Umbilical cord (tissue), 2 donors: ENCODE measurements around the gene RPS6KA2. TPM values are rescaled to one million over a fixed set of nuclear protein-coding genes. Genes with fewer than 3 reads are reported as not detected.
A peak's percentile ranks its signal among the peaks of the same experiment; 100 is the strongest.
"Not testable (repeated sequence)": the region's sequence is repeated elsewhere in the genome, so short reads cannot be mapped to it uniquely, and the experiment has no call there.

Source experiments
- DNase-seq: peaks from one replicate; pipeline ENCODE4 v3.0.0-alpha.2; 2015; ENCODE audit warnings: low spot score
- total RNA-seq: library from RNA; depleted of rRNA; stranded (reverse); fragments of >200 nt; gene quantifications from one replicate; pipeline ENCODE4 v1.2.3, GENCODE V29; 2014; ENCODE audit warnings: low replicate concordance; ENCODE audit not compliant: insufficient read depth

The RPS6KA2 gene
- total RNA-seq, 1 donor from 2014 or later, result 10.1 TPM

- DNase-seq, result no peak
These were observed 72.0 kb downstream of the RPS6KA2 start for GRCh38 chr6:166555086-166555485.

- no peak for DNase-seq
These were observed 72.7 kb downstream of the RPS6KA2 start for GRCh38 chr6:166554316-166554715.

- peak; percentile 46 for DNase-seq
These were observed 73.3 kb downstream of the RPS6KA2 start for GRCh38 chr6:166553563-166554271.

- DNase-seq, result no peak
These were observed 74.5 kb downstream of the RPS6KA2 start for GRCh38 chr6:166552600-166552999.

GRCh38 chr6:166551754-166552495 lies 75.1 kb downstream of the RPS6KA2 start:
- no peak for DNase-seq

- no peak for DNase-seq
These were observed 80.4 kb downstream of the RPS6KA2 start for GRCh38 chr6:166546653-166547052.

GRCh38 chr6:166545156-166546034 lies 81.7 kb downstream of the RPS6KA2 start:
- DNase-seq, result no peak

- DNase-seq, result no peak
These were observed 82.8 kb downstream of the RPS6KA2 start for GRCh38 chr6:166544296-166544605.

GRCh38 chr6:166543603-166544295 lies 83.3 kb downstream of the RPS6KA2 start:
- no peak for DNase-seq

GRCh38 chr6:166542580-166542912 lies 84.5 kb downstream of the RPS6KA2 start:
- no peak for DNase-seq

GRCh38 chr6:166541876-166542579 lies 85.0 kb downstream of the RPS6KA2 start:
- no peak for DNase-seq

GRCh38 chr6:166541366-166541765 lies 85.7 kb downstream of the RPS6KA2 start:
- no peak for DNase-seq

- no peak for DNase-seq
These were observed 86.3 kb downstream of the RPS6KA2 start for GRCh38 chr6:166540631-166541331.

- DNase-seq, result no peak
These were observed 87.5 kb downstream of the RPS6KA2 start for GRCh38 chr6:166539543-166539942.

- DNase-seq, result not testable (repeated sequence)
These were observed 88.1 kb downstream of the RPS6KA2 start for GRCh38 chr6:166539011-166539385.

GRCh38 chr6:166538297-166539010 lies 88.6 kb downstream of the RPS6KA2 start:
- DNase-seq, result no peak

- DNase-seq, result no peak
These were observed 92.2 kb downstream of the RPS6KA2 start for GRCh38 chr6:166534658-166535406.

GRCh38 chr6:166533205-166533824 lies 93.7 kb downstream of the RPS6KA2 start:
- no peak for DNase-seq

GRCh38 chr6:166532302-166532701 lies 94.7 kb downstream of the RPS6KA2 start:
- DNase-seq, result no peak
